ENCODE results near the gene CDC42BPA.

The CDC42BPA gene

DNA sequence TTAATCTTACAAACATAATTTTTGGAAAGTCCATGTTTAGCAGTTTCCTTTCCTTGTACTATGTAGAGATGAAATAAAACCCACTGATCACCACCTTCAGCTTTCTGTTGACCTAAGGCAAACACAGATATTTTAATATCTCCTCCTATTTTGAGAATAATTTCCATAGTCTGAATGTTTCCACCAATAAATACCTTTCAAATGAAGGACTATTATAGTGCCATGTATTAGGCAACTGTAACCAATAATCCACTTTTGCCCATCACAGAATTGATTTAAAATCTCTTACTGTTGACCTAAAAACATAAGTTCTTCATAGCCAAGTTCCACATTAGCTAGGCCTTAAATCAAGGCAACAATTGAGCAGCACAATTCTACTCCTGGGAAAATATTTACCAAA lies 1.8 kb downstream of the CDC42BPA start:
- Histone ChIP-seq H3K27ac (peak overlapping the region; percentile 78), H3K4me3 (peak overlapping the region; percentile 79), H3K9ac (ENCODE audit: insufficient read length) (peak overlapping the region; percentile 90), H3K9me3 (ENCODE audit: low read depth, low read length) (no peaks in the 10 kb centered on the region), H3K36me3 (ENCODE audit: insufficient read depth, low read length) (peaks cover 10% of the 10 kb centered on the region; the same call in 1 of the 2 replicates)
- DNase-seq (ENCODE audit: low read depth, low spot score), result no peak
- TF ChIP-seq EZH2 (IDR thresholded peaks at IDR 0.05), result no peak
- no peak for TF ChIP-seq FOXP2 (optimal IDR thresholded peaks at IDR 0.05; ENCODE audit: control extremely low read depth, extremely low read length, insufficient read depth)
- TF ChIP-seq POLR2AphosphoS5 (IDR thresholded peaks at IDR 0.05; ENCODE audit: borderline replicate concordance, low read depth, low read length), result no peak

DNA sequence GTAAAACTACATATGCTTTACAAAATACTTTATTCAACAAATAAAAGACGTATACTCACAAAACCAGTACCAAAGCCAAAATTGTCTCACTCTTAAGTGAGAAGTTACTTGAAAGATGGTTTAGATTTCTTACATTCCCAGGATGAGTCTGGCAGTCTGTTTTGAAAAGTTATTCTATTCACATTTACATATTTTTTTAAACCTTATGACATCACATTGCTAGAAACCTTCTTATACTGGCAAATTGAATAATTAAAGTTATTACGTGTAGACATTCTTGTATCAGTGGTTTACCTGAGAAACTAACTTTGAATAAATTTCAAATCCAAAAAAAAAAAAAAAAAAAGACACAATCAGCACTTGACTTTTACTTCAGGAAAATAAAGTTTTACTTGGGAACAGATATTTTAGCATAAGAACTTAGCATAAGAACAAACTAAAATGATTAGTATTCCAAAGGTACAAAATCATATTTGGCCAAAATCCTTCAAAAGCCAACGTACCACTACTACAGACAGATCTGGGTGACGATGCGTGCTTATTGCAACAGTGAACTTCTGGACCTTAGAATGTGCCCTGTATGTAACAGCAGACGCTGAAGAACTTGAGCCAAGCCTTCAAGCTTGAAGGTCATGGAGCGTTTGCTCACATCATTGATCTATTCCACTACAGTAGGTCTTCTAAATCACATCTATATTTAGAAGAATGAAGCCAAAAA lies 2.5 kb downstream of the CDC42BPA start:
- Histone ChIP-seq H3K36me3 (ENCODE audit: insufficient read depth, low read length) (peaks cover 16% of the 10 kb centered on the region), H3K9me3 (ENCODE audit: low read depth, low read length) (no peaks in the 10 kb centered on the region), H3K4me3 (peak overlapping the region; percentile 79), H3K9ac (ENCODE audit: insufficient read length) (peak overlapping the region; percentile 90), H3K27ac (peak overlapping the region; percentile 78)
- DNase-seq (ENCODE audit: low read depth, low spot score), result no peak
- TF ChIP-seq EZH2 (IDR thresholded peaks at IDR 0.05) (no peak), POLR2AphosphoS5 (IDR thresholded peaks at IDR 0.05; ENCODE audit: borderline replicate concordance, low read depth, low read length) (no peak), FOXP2 (optimal IDR thresholded peaks at IDR 0.05; ENCODE audit: control extremely low read depth, extremely low read length, insufficient read depth) (no peak)

DNA sequence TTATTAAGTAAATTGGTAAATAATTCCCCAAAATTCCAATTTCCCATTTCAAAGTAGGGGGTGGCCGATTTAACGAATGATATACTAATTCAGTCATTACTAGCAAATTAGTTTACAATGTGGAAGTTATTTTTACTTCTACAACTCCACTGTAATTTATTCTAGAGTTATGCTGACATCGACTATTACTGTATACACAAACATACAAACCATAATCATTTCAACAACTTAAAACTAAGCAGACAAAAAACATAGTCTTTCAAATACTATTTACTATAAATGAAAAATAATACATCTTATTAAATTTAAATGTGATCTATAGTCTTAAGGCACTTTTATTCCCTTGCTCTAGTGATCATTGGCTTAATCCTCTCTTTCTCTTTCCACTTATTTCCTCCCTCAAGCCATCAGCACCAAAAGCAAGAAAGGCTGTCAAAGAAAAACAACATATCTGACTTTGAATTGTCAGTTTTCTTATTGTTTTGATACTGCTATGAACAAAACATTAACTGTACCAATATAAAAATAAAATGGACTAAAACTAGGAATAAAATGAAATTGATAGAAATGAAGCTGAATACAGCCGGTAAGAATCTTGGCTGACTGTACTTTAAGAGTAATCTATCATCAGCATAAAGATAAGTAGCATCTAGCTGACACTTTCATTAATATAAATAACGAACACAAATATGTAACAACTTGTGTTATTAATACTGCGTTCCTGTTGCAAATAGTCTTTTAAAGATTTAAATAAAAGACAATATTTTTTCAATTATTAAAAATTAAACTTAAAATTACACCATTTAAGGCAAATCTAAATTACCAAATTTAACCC lies 4.1 kb downstream of the CDC42BPA start:
- TF ChIP-seq FOXP2 (optimal IDR thresholded peaks at IDR 0.05; ENCODE audit: control extremely low read depth, extremely low read length, insufficient read depth), result no peak
- no peak for TF ChIP-seq EZH2 (IDR thresholded peaks at IDR 0.05)
- no peak for TF ChIP-seq POLR2AphosphoS5 (IDR thresholded peaks at IDR 0.05; ENCODE audit: borderline replicate concordance, low read depth, low read length)
- H3K4me3 ChIP-seq, result peak overlapping the region; percentile 79
- no peak overlapping the region; the same call in 1 of the 2 replicates for H3K27ac ChIP-seq
- H3K9me3 ChIP-seq (ENCODE audit: low read depth, low read length), result no peaks in the 10 kb centered on the region
- DNase-seq (ENCODE audit: low read depth, low spot score), result no peak
- H3K9ac ChIP-seq (ENCODE audit: insufficient read length), result peak overlapping the region; percentile 90
- peaks cover 24% of the 10 kb centered on the region for H3K36me3 ChIP-seq (ENCODE audit: insufficient read depth, low read length)

DNA sequence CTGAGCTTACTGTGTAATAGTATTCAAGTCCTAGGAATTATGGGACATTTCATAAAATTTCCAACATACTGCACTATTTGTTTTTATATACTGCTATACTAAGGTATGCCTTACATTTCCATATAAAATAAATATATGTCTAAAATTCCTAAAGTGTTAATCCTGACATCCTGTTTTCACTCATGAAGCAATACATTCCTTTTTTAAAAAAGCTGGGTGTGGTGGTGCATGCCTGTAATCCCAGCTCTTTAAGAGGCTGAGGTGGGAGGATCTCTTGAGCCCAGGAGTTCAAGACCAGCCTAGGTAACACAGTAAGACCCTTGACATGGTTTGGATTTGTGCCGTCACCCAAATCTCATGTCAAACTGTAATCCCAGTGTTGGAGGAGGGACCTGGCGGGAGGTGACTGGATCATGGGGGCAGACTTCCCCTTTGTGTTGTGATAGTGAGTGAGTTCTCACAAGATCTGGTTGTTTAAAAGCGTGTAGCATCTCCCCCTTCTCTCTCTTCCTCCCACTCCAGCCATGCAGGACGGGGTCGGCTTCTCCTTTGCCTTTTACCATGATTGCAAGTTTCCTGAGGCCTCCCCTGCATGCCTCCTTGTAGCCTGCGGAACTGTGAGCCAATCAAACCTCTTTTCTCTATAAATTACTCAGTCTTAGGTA lies 5.8 kb downstream of the CDC42BPA start:
- no peaks in the 10 kb centered on the region for H3K9me3 ChIP-seq (ENCODE audit: low read depth, low read length)
- H3K4me3 ChIP-seq, result no peak overlapping the region
- H3K27ac ChIP-seq, result no peak overlapping the region
- H3K9ac ChIP-seq (ENCODE audit: insufficient read length), result no peak overlapping the region
- TF ChIP-seq FOXP2 (optimal IDR thresholded peaks at IDR 0.05; ENCODE audit: control extremely low read depth, extremely low read length, insufficient read depth), result no peak
- TF ChIP-seq POLR2AphosphoS5 (IDR thresholded peaks at IDR 0.05; ENCODE audit: borderline replicate concordance, low read depth, low read length), result no peak
- no peak for TF ChIP-seq EZH2 (IDR thresholded peaks at IDR 0.05)
- H3K36me3 ChIP-seq (ENCODE audit: insufficient read depth, low read length), result peaks cover 25% of the 10 kb centered on the region
- DNase-seq (ENCODE audit: low read depth, low spot score), result no peak

DNA sequence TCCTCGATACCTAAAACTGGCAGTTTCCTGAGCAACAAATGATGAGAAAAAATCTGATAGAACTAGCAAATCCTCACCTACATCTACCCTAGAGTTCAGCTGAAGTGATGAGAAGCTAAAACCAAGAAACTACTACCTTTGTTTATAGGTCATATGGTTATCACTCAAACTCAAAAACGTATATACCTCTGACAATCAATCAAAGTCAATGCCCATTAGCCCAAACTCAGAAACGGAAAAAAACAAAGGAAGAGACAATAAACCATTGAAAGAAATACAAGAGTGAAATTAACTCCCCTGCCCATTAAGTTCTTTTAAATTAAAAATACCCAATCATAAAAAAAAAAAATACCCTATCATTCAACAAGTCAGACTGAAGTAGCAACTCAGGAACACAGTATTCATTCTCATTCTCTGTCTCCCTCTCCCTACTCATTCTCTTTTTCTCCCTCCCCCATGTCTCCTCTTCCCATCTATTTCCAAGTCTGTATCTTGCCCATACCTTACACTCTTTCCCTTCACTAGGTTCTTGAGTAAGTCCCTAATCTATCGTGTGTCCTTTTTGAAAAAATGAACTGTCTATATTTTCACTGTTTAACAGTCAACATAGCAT lies 6.8 kb downstream of the CDC42BPA start:
- Histone ChIP-seq H3K4me3 (no peak overlapping the region), H3K9me3 (ENCODE audit: low read depth, low read length) (no peaks in the 10 kb centered on the region; the same call in 1 of the 2 replicates), H3K9ac (ENCODE audit: insufficient read length) (no peak overlapping the region), H3K36me3 (ENCODE audit: insufficient read depth, low read length) (peaks cover 30% of the 10 kb centered on the region), H3K27ac (no peak overlapping the region)
- TF ChIP-seq POLR2AphosphoS5 (IDR thresholded peaks at IDR 0.05; ENCODE audit: borderline replicate concordance, low read depth, low read length), result no peak
- no peak for TF ChIP-seq FOXP2 (optimal IDR thresholded peaks at IDR 0.05; ENCODE audit: control extremely low read depth, extremely low read length, insufficient read depth)
- no peak for TF ChIP-seq EZH2 (IDR thresholded peaks at IDR 0.05)
- DNase-seq (ENCODE audit: low read depth, low spot score), result no peak

- no peak for DNase-seq (ENCODE audit: low read depth, low spot score)
- no peak overlapping the region for H3K9ac ChIP-seq (ENCODE audit: insufficient read length)
- H3K9me3 ChIP-seq (ENCODE audit: low read depth, low read length), result no peaks in the 10 kb centered on the region; the same call in 1 of the 2 replicates
- H3K27ac ChIP-seq, result no peak overlapping the region
- peaks cover 36% of the 10 kb centered on the region for H3K36me3 ChIP-seq (ENCODE audit: insufficient read depth, low read length)
- no peak for TF ChIP-seq FOXP2 (optimal IDR thresholded peaks at IDR 0.05; ENCODE audit: control extremely low read depth, extremely low read length, insufficient read depth)
- no peak for TF ChIP-seq EZH2 (IDR thresholded peaks at IDR 0.05)
- TF ChIP-seq POLR2AphosphoS5 (IDR thresholded peaks at IDR 0.05; ENCODE audit: borderline replicate concordance, low read depth, low read length), result no peak
- no peak overlapping the region for H3K4me3 ChIP-seq
Measured at GRCh38 chr1:227308367-227309336, 9.6 kb downstream of the CDC42BPA start.

- no peak overlapping the region for H3K4me3 ChIP-seq
- DNase-seq (ENCODE audit: low read depth, low spot score), result no peak
- H3K36me3 ChIP-seq (ENCODE audit: insufficient read depth, low read length), result peaks cover 27% of the 10 kb centered on the region
- no peak overlapping the region for H3K9ac ChIP-seq (ENCODE audit: insufficient read length)
- H3K27ac ChIP-seq, result no peak overlapping the region
- no peaks in the 10 kb centered on the region; the same call in 1 of the 2 replicates for H3K9me3 ChIP-seq (ENCODE audit: low read depth, low read length)
- TF ChIP-seq FOXP2 (optimal IDR thresholded peaks at IDR 0.05; ENCODE audit: control extremely low read depth, extremely low read length, insufficient read depth) (no peak), EZH2 (IDR thresholded peaks at IDR 0.05) (no peak), POLR2AphosphoS5 (IDR thresholded peaks at IDR 0.05; ENCODE audit: borderline replicate concordance, low read depth, low read length) (no peak)
Measured at GRCh38 chr1:227306689-227307088, 11.6 kb downstream of the CDC42BPA start.

Measured in SK-N-MC (cell line).